ENCODE measurements around the gene EYS. TPM values are rescaled to one million over a fixed set of nuclear protein-coding genes. Genes with fewer than 3 reads are reported as not detected.
A peak's percentile ranks its signal among the peaks of the same experiment; 100 is the strongest.

The EYS gene
- total RNA-seq, 1 experiment from 2014 or later, result 1.5 TPM

- intact Hi-C loops (cut with micrococcal nuclease), result no loop called here
- H3K27me3 Mint-ChIP-seq (ENCODE audit: insufficient read depth, unreplicated experiment), result no peaks in the 10 kb centered on the region
- no peak for DNase-seq (ENCODE audit: unreplicated experiment)
- no peaks in the 10 kb centered on the region for H3K4me1 Mint-ChIP-seq (ENCODE audit: insufficient read depth, unreplicated experiment)
- H3K36me3 Mint-ChIP-seq (ENCODE audit: insufficient read depth, unreplicated experiment), result no peaks in the 10 kb centered on the region
- ChIA-PET CTCF (interaction anchor here (0.6 kb wide), 1 partner anchor 940 kb away, joined by 3 read pairs; no protein-coding TSS in a partner anchor), POLR2A (no interaction called here)
- no TSS peak for BruUV-seq (replicated peaks)
- no peaks in the 10 kb centered on the region for H3K9me3 Mint-ChIP-seq (ENCODE audit: unreplicated experiment)
- TF ChIP-seq CTCF (IDR thresholded peaks at IDR 0.05; ENCODE audit: unreplicated experiment), result no peak
- H3K27ac Mint-ChIP-seq (ENCODE audit: low read depth, unreplicated experiment), result no peak overlapping the region
- H3K4me3 Mint-ChIP-seq (ENCODE audit: unreplicated experiment), result no peak overlapping the region
Observed at GRCh38 chr6:64270083-64270482, 1436.9 kb downstream of the EYS start.

- DNase-seq (ENCODE audit: unreplicated experiment), result no peak
- TF ChIP-seq CTCF (IDR thresholded peaks at IDR 0.05; ENCODE audit: unreplicated experiment), result no peak
- no TSS peak for BruUV-seq (replicated peaks)
- peaks cover 13% of the 10 kb centered on the region for H3K4me1 Mint-ChIP-seq (ENCODE audit: insufficient read depth, unreplicated experiment)
- no peak overlapping the region for H3K27ac Mint-ChIP-seq (ENCODE audit: low read depth, unreplicated experiment)
- H3K9me3 Mint-ChIP-seq (ENCODE audit: unreplicated experiment), result no peaks in the 10 kb centered on the region
- ChIA-PET POLR2A (no interaction called here), CTCF (interaction anchor here (0.6 kb wide), 1 partner anchor 343 kb away, joined by 3 read pairs; no protein-coding TSS in a partner anchor)
- intact Hi-C loops (cut with micrococcal nuclease), result no loop called here
- no peak overlapping the region for H3K4me3 Mint-ChIP-seq (ENCODE audit: unreplicated experiment)
- H3K27me3 Mint-ChIP-seq (ENCODE audit: insufficient read depth, unreplicated experiment), result no peaks in the 10 kb centered on the region
- no peaks in the 10 kb centered on the region for H3K36me3 Mint-ChIP-seq (ENCODE audit: insufficient read depth, unreplicated experiment)
Observed at GRCh38 chr6:64266351-64266821, 1440.6 kb downstream of the EYS start.

GRCh38 chr6:64263778-64264177 lies 1443.2 kb downstream of the EYS start:
- Mint-ChIP-seq H3K4me3 (ENCODE audit: unreplicated experiment) (peak overlapping the region; percentile 65), H3K4me1 (ENCODE audit: insufficient read depth, unreplicated experiment) (peaks cover 13% of the 10 kb centered on the region), H3K9me3 (ENCODE audit: unreplicated experiment) (no peaks in the 10 kb centered on the region), H3K36me3 (ENCODE audit: insufficient read depth, unreplicated experiment) (no peaks in the 10 kb centered on the region), H3K27me3 (ENCODE audit: insufficient read depth, unreplicated experiment) (no peaks in the 10 kb centered on the region), H3K27ac (ENCODE audit: low read depth, unreplicated experiment) (no peak overlapping the region)
- ChIA-PET CTCF (no interaction called here), POLR2A (no interaction called here)
- DNase-seq (ENCODE audit: unreplicated experiment), result no peak
- no peak for TF ChIP-seq CTCF (IDR thresholded peaks at IDR 0.05; ENCODE audit: unreplicated experiment)
- no TSS peak for BruUV-seq (replicated peaks)
- intact Hi-C loops (cut with micrococcal nuclease), result no loop called here

GRCh38 chr6:64259372-64259771 lies 1447.7 kb downstream of the EYS start:
- intact Hi-C loops (cut with micrococcal nuclease), result no loop called here
- BruUV-seq (replicated peaks), result no TSS peak
- no peaks in the 10 kb centered on the region for H3K36me3 Mint-ChIP-seq (ENCODE audit: insufficient read depth, unreplicated experiment)
- no peak overlapping the region for H3K4me3 Mint-ChIP-seq (ENCODE audit: unreplicated experiment)
- no peak for TF ChIP-seq CTCF (IDR thresholded peaks at IDR 0.05; ENCODE audit: unreplicated experiment)
- POLR2A ChIA-PET, result no interaction called here
- no peaks in the 10 kb centered on the region for H3K9me3 Mint-ChIP-seq (ENCODE audit: unreplicated experiment)
- peaks cover 18% of the 10 kb centered on the region for H3K4me1 Mint-ChIP-seq (ENCODE audit: insufficient read depth, unreplicated experiment)
- no peaks in the 10 kb centered on the region for H3K27me3 Mint-ChIP-seq (ENCODE audit: insufficient read depth, unreplicated experiment)
- H3K27ac Mint-ChIP-seq (ENCODE audit: low read depth, unreplicated experiment), result no peak overlapping the region
- no peak for DNase-seq (ENCODE audit: unreplicated experiment)
- CTCF ChIA-PET, result interaction anchor here (0.6 kb wide), 1 partner anchor 67 kb away, joined by 4 read pairs; no protein-coding TSS in a partner anchor

All from MCF 10A (cell line).